Astrocyte (in vitro differentiated cells and primary cell): ENCODE results near the gene DHX29.

ENCODE experiments used
- EZH2 ChIP-seq: IDR thresholded peaks from 2 replicates; pipeline ENCODE4 v1.6.1; 2012; ENCODE audit warnings: mild to moderate bottlenecking, low read length, inconsistent platforms; ENCODE audit not compliant: insufficient read depth
- TF ChIP-seq, protein P1 (sequence below): IDR thresholded peaks from 2 replicates; pipeline ENCODE4 v1.5.1; 2011; ENCODE audit warnings: low read depth, mild to moderate bottlenecking, inconsistent platforms, low read length, moderate library complexity; ENCODE audit not compliant: insufficient read depth

DNA sequence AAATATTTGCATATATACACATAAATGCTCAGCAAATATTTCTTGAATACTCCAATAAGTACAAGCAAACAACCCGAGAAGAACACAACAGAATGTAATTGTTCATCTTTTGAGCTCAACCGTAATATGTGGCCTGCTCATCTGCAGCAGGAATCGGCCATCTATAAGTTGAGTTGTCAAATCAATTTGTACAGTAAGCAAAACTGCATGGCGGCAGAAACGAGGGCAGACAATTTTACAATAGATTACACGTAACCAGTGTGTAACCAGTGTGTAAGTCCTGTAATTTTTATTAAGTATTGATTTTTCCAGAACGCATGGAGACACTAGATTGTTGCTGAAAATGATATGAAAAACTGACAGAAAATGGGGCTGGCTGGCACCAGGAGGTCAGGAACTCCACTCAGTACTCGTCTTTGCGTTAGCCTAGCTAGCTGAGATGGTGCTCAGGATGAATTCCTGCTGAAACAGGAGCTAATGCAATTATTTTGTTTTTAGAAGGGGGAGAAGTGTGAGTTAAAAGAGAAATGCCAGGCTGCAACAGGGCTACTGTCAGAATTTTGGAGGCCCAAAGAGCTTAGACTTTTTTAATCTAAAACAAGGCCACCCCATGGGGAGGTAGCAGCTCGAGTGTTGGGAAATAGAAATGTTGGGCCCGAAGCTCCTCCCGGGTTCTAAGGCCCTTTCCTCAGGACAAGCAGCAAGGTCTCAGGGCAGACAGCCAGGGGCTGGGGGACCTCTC is 682 bp downstream of the DHX29 start:
- TF ChIP-seq, protein P1, sequence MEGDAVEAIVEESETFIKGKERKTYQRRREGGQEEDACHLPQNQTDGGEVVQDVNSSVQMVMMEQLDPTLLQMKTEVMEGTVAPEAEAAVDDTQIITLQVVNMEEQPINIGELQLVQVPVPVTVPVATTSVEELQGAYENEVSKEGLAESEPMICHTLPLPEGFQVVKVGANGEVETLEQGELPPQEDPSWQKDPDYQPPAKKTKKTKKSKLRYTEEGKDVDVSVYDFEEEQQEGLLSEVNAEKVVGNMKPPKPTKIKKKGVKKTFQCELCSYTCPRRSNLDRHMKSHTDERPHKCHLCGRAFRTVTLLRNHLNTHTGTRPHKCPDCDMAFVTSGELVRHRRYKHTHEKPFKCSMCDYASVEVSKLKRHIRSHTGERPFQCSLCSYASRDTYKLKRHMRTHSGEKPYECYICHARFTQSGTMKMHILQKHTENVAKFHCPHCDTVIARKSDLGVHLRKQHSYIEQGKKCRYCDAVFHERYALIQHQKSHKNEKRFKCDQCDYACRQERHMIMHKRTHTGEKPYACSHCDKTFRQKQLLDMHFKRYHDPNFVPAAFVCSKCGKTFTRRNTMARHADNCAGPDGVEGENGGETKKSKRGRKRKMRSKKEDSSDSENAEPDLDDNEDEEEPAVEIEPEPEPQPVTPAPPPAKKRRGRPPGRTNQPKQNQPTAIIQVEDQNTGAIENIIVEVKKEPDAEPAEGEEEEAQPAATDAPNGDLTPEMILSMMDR, result no peak
- no peak for TF ChIP-seq EZH2
